Upper lobe of left lung (tissue), 6 donors: ENCODE measurements around the gene NEK11. TPM values are rescaled to one million over a fixed set of nuclear protein-coding genes. Genes with fewer than 3 reads are reported as not detected.

ENCODE experiments used
- ATAC-seq, 2 donors: fragments of 200-7000 bp; cut with Tn5 transposase; one replicate each; pipeline ENCODE4 v1.9.1; 2022; ENCODE audit warnings: mild to moderate bottlenecking in 2 of 2, moderate library complexity in 2 of 2; ENCODE audit not compliant: low FRiP score in 2 of 2
- DNase-seq, 2 donors: peaks; one replicate each; pipeline ENCODE4 v3.0.0-alpha.2; 2019 to 2020
- H3K27ac ChIP-seq, 4 donors: fragments of 200-600 bp; sonication (generic); one replicate each; pipeline ENCODE4 v1.5.1; 2016 to 2019
- H3K27me3 ChIP-seq, 4 donors: fragments of 200-600 bp; sonication (generic); one replicate each; pipeline ENCODE4 v1.5.1; 2017 to 2019
- H3K36me3 ChIP-seq, 4 donors: fragments of 200-600 bp; sonication (generic); one replicate each; pipeline ENCODE4 v1.5.1; 2016 to 2019
- H3K4me1 ChIP-seq, 4 donors: fragments of 200-600 bp; sonication (generic); one replicate each; pipeline ENCODE4 v1.5.1; 2018 to 2019
- H3K4me3 ChIP-seq, 4 donors: fragments of 200-600 bp; sonication (generic); one replicate each; pipeline ENCODE4 v1.5.1; 2017 to 2019; ENCODE audit warnings: mild to moderate bottlenecking in 2 of 4, moderate library complexity in 1 of 4
- H3K9me3 ChIP-seq, 4 donors: fragments of 200-600 bp; sonication (generic); one replicate each; pipeline ENCODE4 v1.5.1; 2018 to 2019
- EP300 ChIP-seq, 4 donors: sonication (generic); formaldehyde crosslinking; IDR thresholded peaks; one replicate each; pipeline ENCODE4 v1.5.1; 2017; ENCODE audit warnings: antibody characterized with exemption in 4 of 4, control low read depth in 2 of 4
- POLR2A ChIP-seq, 4 donors: fragments of 450-650 bp; IDR thresholded peaks; one replicate each; pipeline ENCODE4 v1.5.1; 2016 to 2017; ENCODE audit warnings: antibody characterized with exemption in 4 of 4, mild to moderate bottlenecking in 2 of 4
- POLR2AphosphoS5 ChIP-seq, 2 donors: sonication (generic); formaldehyde crosslinking; IDR thresholded peaks; one replicate each; pipeline ENCODE4 v1.5.1; 2017; ENCODE audit warnings: antibody characterized with exemption in 2 of 2
- WGBS, 2 donors: methylation state at CpG; one replicate each; pipeline ENCODE4 v1.1.5; 2017 to 2018; 5-methylcytosine and 5-hydroxymethylcytosine counted together
- total RNA-seq, 6 donors: library from RNA; depleted of rRNA in 4 of 6; stranded (reverse); fragments of >200 nt in 4 of 6; gene quantifications; one replicate each; pipeline versions ENCODE4 v1.1.0 to v1.2.1, GENCODE V29; 2016 to 2021
- TF ChIP-seq, protein P1 (sequence below), 6 experiments: fragments of 450-650 bp in 4 of 6; fragments of 200-600 bp in 2 of 6; sonication (generic) in 2 of 6; IDR thresholded peaks; one replicate each; pipeline ENCODE4 v1.5.1; 2016 to 2019; ENCODE audit warnings: antibody characterized with exemption in 6 of 6
- donor health status: DM: no; HTN: no; CAD: no; lungs with moderate emphysema.
- donor health status: DM: no; HTN: yes; CAD: no; lungs with severe emphysema.

NEK11 gene
- total RNA-seq, 6 donors from 2014 or later: 2.4 to 40.4 (median 14.6) TPM

DNA sequence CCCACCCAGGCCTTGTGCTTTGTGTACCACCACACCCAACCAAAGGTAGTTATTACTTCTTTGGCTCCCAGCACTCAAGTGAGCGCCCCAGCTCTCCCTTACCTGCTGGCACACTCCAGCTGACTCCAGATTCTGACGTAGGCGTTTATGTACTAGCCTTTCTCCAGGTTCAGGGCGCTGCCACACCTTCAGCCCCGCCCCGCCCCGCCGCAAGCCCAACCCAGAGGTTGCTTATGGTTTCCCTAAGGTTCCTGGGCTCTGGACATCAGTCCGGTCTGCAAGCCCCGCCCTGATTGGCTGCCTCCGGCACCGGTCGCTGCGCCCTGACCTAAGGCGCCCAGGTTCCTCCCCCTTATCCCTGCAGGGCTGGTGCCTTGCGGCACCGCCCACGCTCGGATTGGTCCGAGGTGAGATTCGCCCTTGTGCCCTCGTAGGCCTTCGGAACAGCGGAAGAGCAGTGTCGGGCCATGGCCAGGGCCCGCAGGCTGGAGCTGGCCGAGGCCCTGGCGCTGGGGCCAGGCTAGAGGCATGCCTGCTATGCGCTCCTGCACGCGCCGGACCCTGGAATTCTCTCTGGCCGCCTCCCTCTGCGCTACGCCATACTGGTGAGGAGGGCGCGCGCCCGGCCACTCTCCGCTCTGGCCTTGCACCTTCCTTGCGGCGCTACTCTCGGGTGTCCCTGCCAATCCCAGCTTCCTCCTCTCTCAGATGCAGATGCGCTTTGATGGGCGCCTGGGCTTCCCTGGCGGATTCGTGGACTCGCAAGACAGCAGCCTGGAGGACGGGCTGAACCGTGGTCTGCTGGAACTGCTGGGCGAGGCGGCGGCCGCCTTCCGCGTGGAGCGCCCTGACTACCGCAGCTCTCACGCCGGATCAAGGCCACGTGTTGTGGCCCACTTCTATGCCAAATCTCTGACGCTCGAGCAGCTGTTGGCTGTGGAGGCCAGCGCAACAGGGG lies 335.1 kb downstream of the NEK11 start:
- 14 to 24% methylated on average over 26 to 29 of the region's 64 CpGs for WGBS, 2 donors
- ATAC-seq: peak; percentile 95 to 99

GRCh38 chr3:131363275-131363674 lies 336.6 kb downstream of the NEK11 start:
- peaks cover 5 to 15% (median 11%) of the 10 kb centered on the region in 4 donors for H3K4me1 ChIP-seq
- WGBS, 2 donors: 83 to 97% methylated on average over 3 of the region's 3 CpGs
- H3K27me3 ChIP-seq: no peaks in the 10 kb centered on the region
- H3K27ac ChIP-seq: no peak overlapping the region
- TF ChIP-seq POLR2A (IDR thresholded peaks at IDR 0.05) (no peak), EP300 (IDR thresholded peaks at IDR 0.05) (no peak), POLR2AphosphoS5 (IDR thresholded peaks at IDR 0.05) (no peak)
- TF ChIP-seq, protein P1, sequence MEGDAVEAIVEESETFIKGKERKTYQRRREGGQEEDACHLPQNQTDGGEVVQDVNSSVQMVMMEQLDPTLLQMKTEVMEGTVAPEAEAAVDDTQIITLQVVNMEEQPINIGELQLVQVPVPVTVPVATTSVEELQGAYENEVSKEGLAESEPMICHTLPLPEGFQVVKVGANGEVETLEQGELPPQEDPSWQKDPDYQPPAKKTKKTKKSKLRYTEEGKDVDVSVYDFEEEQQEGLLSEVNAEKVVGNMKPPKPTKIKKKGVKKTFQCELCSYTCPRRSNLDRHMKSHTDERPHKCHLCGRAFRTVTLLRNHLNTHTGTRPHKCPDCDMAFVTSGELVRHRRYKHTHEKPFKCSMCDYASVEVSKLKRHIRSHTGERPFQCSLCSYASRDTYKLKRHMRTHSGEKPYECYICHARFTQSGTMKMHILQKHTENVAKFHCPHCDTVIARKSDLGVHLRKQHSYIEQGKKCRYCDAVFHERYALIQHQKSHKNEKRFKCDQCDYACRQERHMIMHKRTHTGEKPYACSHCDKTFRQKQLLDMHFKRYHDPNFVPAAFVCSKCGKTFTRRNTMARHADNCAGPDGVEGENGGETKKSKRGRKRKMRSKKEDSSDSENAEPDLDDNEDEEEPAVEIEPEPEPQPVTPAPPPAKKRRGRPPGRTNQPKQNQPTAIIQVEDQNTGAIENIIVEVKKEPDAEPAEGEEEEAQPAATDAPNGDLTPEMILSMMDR (IDR thresholded peaks at IDR 0.05): no peak
- H3K4me3 ChIP-seq: no peak overlapping the region
- H3K36me3 ChIP-seq: no peaks in the 10 kb centered on the region
- ATAC-seq (no peak), DNase-seq (no peak)
- no peaks in the 10 kb centered on the region for H3K9me3 ChIP-seq

More for the DNA sequence above, 335.1 kb downstream of the NEK11 start:
- Histone ChIP-seq H3K27me3 (no peaks in the 10 kb centered on the region), H3K36me3 (no peaks in the 10 kb centered on the region), H3K4me3 (peak overlapping the region; percentile 18 to 65 (median 55)), H3K4me1 (peaks cover 5 to 15% (median 11%) of the 10 kb centered on the region in 4 donors), H3K9me3 (no peaks in the 10 kb centered on the region), H3K27ac (peak overlapping the region; percentile 80 to 93 (median 86))
- TF ChIP-seq, protein P1 (IDR thresholded peaks at IDR 0.05): no peak
- TF ChIP-seq POLR2A (IDR thresholded peaks at IDR 0.05) (peak in 2 of 4 donors; percentile 78 to 90), EP300 (IDR thresholded peaks at IDR 0.05) (no peak), POLR2AphosphoS5 (IDR thresholded peaks at IDR 0.05) (peak; percentile 58 to 62)
- DNase-seq: peak; percentile 97 to 98

- TF ChIP-seq POLR2A (IDR thresholded peaks at IDR 0.05) (no peak), EP300 (IDR thresholded peaks at IDR 0.05) (no peak), POLR2AphosphoS5 (IDR thresholded peaks at IDR 0.05) (no peak)
- TF ChIP-seq, protein P1 (IDR thresholded peaks at IDR 0.05): no peak
- Histone ChIP-seq H3K9me3 (no peaks in the 10 kb centered on the region), H3K27me3 (no peaks in the 10 kb centered on the region), H3K4me1 (peaks cover 0 to 6% (median 0%) of the 10 kb centered on the region in 4 donors), H3K27ac (peak overlapping the region in 3 of 4 donors; percentile 12 to 36 (median 12)), H3K4me3 (no peak overlapping the region), H3K36me3 (peaks cover 0 to 39% (median 7%) of the 10 kb centered on the region in 4 donors)
- DNase-seq (no peak), ATAC-seq (peak in 1 of 2 donors; percentile 41)
- WGBS, 2 donors: 61 to 77% methylated on average over 10 of the region's 10 CpGs
Measured at GRCh38 chr3:131370935-131371687, 344.4 kb downstream of the NEK11 start.

DNA sequence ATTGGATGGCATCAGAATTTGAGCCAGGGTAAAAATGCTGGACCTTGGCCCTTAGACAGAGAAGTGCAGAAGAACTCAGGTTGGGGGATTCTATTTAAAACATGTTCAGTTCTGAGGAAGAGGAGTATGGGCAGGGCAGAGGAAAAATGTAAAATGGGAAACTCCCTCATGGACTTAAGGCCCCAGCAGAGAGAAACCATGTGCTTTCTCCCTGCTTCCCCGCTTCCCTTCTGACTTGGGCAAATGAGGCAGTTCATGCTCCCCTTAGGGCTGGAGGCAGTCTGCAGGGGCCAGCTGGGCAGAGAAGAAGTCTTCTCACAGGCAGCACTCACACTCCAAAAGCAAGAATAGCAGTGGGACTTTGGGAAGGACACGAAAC lies 345.0 kb downstream of the NEK11 start:
- DNase-seq (no peak), ATAC-seq (no peak)
- TF ChIP-seq EP300 (IDR thresholded peaks at IDR 0.05) (no peak), POLR2A (IDR thresholded peaks at IDR 0.05) (no peak), POLR2AphosphoS5 (IDR thresholded peaks at IDR 0.05) (no peak)
- TF ChIP-seq, protein P1 (IDR thresholded peaks at IDR 0.05): no peak
- no peaks in the 10 kb centered on the region for H3K9me3 ChIP-seq
- no peak overlapping the region for H3K4me3 ChIP-seq
- peaks cover 0 to 6% (median 0%) of the 10 kb centered on the region in 4 donors for H3K4me1 ChIP-seq
- WGBS, 2 donors: 68 to 81% methylated on average over 2 of the region's 2 CpGs
- peaks cover 0 to 39% (median 7%) of the 10 kb centered on the region in 4 donors for H3K36me3 ChIP-seq
- no peaks in the 10 kb centered on the region for H3K27me3 ChIP-seq
- peak overlapping the region in 3 of 4 donors; percentile 12 to 36 (median 23) for H3K27ac ChIP-seq
